Astrocyte (in vitro differentiated cells and primary cell): ENCODE data around the gene GNB1. TPM values are rescaled to one million over a fixed set of nuclear protein-coding genes. Genes with fewer than 3 reads are reported as not detected.

Source experiments
- DNase-seq: peaks from one replicate; pipeline ENCODE4 v3.0.0-alpha.2; 2010; ENCODE audit warnings: low read depth
- FAIRE-seq: peaks from 2 replicates; lab custom pipeline; 2011; peaks lifted over from hg19 to GRCh38; lab: Jason Lieb, UNC
- H2AFZ ChIP-seq: 2 replicates; pipeline ENCODE4 v1.6.0; 2012; ENCODE audit warnings: low read depth, low read length, inconsistent platforms
- H3K27ac ChIP-seq: 2 replicates; pipeline ENCODE4 v1.5.1; 2011; ENCODE audit warnings: low read depth, low read length, inconsistent platforms
- H3K27me3 ChIP-seq: 2 replicates; pipeline ENCODE4 v1.6.0; 2011; ENCODE audit warnings: low read length, inconsistent platforms; ENCODE audit not compliant: insufficient read depth
- H3K36me3 ChIP-seq: 2 replicates; pipeline ENCODE4 v1.5.1; 2011; ENCODE audit warnings: low read length, inconsistent platforms; ENCODE audit not compliant: insufficient read depth
- H3K4me1 ChIP-seq: 2 replicates; pipeline ENCODE4 v1.5.1; 2011; ENCODE audit warnings: low read length, inconsistent platforms; ENCODE audit not compliant: insufficient read depth
- H3K4me2 ChIP-seq: 2 replicates; pipeline ENCODE4 v1.6.0; 2012; ENCODE audit warnings: low read length, inconsistent platforms
- H3K4me3 ChIP-seq: 2 replicates; pipeline ENCODE4 v1.5.1; 2011; ENCODE audit warnings: low read depth, mild to moderate bottlenecking, low read length, inconsistent platforms; ENCODE audit not compliant: insufficient read depth
- H3K79me2 ChIP-seq: 2 replicates; pipeline ENCODE4 v1.6.0; 2012; ENCODE audit warnings: mild to moderate bottlenecking, low read length, inconsistent platforms; ENCODE audit not compliant: insufficient read depth
- H3K9ac ChIP-seq: 2 replicates; pipeline ENCODE4 v1.6.0; 2012; ENCODE audit warnings: mild to moderate bottlenecking, low read length, inconsistent platforms
- H3K9me3 ChIP-seq: 2 replicates; pipeline ENCODE4 v1.5.1; 2012; ENCODE audit warnings: low read depth, mild to moderate bottlenecking, low read length, inconsistent platforms; ENCODE audit not compliant: insufficient read depth
- H4K20me1 ChIP-seq: 2 replicates; pipeline ENCODE4 v1.6.0; 2012; ENCODE audit warnings: low read length, inconsistent platforms; ENCODE audit not compliant: insufficient read depth
- H3K27ac Mint-ChIP-seq: one replicate; pipeline ENCODE4 v1.8.0; 2021; ENCODE audit warnings: mild to moderate bottlenecking, mixed read lengths; ENCODE audit not compliant: unreplicated experiment
- H3K27me3 Mint-ChIP-seq: one replicate; pipeline ENCODE4 v1.8.0; 2021; ENCODE audit warnings: low read depth, mixed read lengths; ENCODE audit not compliant: unreplicated experiment
- H3K36me3 Mint-ChIP-seq: one replicate; pipeline ENCODE4 v1.8.0; 2021; ENCODE audit warnings: low read depth, mixed read lengths; ENCODE audit not compliant: unreplicated experiment
- H3K4me1 Mint-ChIP-seq: one replicate; pipeline ENCODE4 v1.8.0; 2021; ENCODE audit warnings: low read depth, mixed read lengths; ENCODE audit not compliant: unreplicated experiment
- H3K4me3 Mint-ChIP-seq: one replicate; pipeline ENCODE4 v1.8.0; 2021; ENCODE audit warnings: mild to moderate bottlenecking, moderate library complexity, mixed read lengths; ENCODE audit not compliant: unreplicated experiment
- H3K9me3 Mint-ChIP-seq: one replicate; pipeline ENCODE4 v1.8.0; 2021; ENCODE audit warnings: mild to moderate bottlenecking, mixed read lengths; ENCODE audit not compliant: unreplicated experiment
- EZH2 ChIP-seq: IDR thresholded peaks from 2 replicates; pipeline ENCODE4 v1.6.1; 2012; ENCODE audit warnings: mild to moderate bottlenecking, low read length, inconsistent platforms; ENCODE audit not compliant: insufficient read depth
- total RNA-seq: library from RNA; stranded (reverse); gene quantifications from 2 replicates; pipeline ENCODE4 v1.2.1, GENCODE V29; 2021
- TF ChIP-seq, protein P1 (sequence below): IDR thresholded peaks from 2 replicates; pipeline ENCODE4 v1.5.1; 2011; ENCODE audit warnings: low read depth, mild to moderate bottlenecking, inconsistent platforms, low read length, moderate library complexity; ENCODE audit not compliant: insufficient read depth

GNB1 gene
- total RNA-seq, 1 donor from 2014 or later: 602 TPM

DNA sequence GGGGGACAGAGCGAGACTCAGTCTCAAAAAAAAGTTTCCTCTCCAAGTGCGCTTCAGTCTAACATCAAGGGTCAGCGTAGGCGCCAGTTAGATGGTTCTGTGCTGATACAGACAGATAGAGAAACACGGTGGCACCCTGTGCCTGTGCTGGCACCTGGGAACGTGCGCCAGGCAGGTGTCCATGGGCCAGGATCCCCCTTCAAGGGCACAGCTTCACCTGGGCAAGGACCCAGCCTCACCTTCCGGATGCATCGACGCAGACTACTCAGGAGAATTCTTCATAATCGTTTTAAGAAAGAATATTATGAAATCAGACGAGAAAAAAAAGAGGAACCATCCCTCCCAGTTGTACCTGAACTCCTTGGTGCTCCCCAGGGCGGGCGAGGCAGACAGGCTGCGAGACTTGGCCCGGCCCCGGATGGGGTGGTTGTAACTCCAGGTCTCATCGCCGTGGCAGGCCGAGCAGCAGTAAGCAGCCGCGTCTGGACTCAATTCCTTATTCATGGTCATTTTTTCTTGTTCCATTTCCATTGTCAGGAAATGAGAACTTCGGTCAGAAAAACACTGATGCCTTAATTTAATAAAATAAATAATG lies 125.9 kb downstream of the GNB1 start:
- no peaks in the 10 kb centered on the region for H3K9me3 Mint-ChIP-seq
- TF ChIP-seq, protein P1, sequence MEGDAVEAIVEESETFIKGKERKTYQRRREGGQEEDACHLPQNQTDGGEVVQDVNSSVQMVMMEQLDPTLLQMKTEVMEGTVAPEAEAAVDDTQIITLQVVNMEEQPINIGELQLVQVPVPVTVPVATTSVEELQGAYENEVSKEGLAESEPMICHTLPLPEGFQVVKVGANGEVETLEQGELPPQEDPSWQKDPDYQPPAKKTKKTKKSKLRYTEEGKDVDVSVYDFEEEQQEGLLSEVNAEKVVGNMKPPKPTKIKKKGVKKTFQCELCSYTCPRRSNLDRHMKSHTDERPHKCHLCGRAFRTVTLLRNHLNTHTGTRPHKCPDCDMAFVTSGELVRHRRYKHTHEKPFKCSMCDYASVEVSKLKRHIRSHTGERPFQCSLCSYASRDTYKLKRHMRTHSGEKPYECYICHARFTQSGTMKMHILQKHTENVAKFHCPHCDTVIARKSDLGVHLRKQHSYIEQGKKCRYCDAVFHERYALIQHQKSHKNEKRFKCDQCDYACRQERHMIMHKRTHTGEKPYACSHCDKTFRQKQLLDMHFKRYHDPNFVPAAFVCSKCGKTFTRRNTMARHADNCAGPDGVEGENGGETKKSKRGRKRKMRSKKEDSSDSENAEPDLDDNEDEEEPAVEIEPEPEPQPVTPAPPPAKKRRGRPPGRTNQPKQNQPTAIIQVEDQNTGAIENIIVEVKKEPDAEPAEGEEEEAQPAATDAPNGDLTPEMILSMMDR: no peak
- no peak for TF ChIP-seq EZH2
- DNase-seq: no peak
- Histone ChIP-seq H3K27ac (no peak overlapping the region), H3K4me2 (no peak overlapping the region), H3K27me3 (no peaks in the 10 kb centered on the region), H3K9ac (no peak overlapping the region), H3K9me3 (no peaks in the 10 kb centered on the region), H3K4me1 (no peaks in the 10 kb centered on the region), H3K4me3 (no peak overlapping the region), H2AFZ (no peak overlapping the region), H3K79me2 (peaks cover 81% of the 10 kb centered on the region), H3K36me3 (peaks cover 3% of the 10 kb centered on the region), H4K20me1 (peaks cover 60% of the 10 kb centered on the region)
- H3K4me3 Mint-ChIP-seq: no peak overlapping the region
- no peak for FAIRE-seq
- peaks cover 16% of the 10 kb centered on the region for H3K36me3 Mint-ChIP-seq
- no peaks in the 10 kb centered on the region for H3K4me1 Mint-ChIP-seq
- no peaks in the 10 kb centered on the region for H3K27me3 Mint-ChIP-seq
- H3K27ac Mint-ChIP-seq: no peak overlapping the region

DNA sequence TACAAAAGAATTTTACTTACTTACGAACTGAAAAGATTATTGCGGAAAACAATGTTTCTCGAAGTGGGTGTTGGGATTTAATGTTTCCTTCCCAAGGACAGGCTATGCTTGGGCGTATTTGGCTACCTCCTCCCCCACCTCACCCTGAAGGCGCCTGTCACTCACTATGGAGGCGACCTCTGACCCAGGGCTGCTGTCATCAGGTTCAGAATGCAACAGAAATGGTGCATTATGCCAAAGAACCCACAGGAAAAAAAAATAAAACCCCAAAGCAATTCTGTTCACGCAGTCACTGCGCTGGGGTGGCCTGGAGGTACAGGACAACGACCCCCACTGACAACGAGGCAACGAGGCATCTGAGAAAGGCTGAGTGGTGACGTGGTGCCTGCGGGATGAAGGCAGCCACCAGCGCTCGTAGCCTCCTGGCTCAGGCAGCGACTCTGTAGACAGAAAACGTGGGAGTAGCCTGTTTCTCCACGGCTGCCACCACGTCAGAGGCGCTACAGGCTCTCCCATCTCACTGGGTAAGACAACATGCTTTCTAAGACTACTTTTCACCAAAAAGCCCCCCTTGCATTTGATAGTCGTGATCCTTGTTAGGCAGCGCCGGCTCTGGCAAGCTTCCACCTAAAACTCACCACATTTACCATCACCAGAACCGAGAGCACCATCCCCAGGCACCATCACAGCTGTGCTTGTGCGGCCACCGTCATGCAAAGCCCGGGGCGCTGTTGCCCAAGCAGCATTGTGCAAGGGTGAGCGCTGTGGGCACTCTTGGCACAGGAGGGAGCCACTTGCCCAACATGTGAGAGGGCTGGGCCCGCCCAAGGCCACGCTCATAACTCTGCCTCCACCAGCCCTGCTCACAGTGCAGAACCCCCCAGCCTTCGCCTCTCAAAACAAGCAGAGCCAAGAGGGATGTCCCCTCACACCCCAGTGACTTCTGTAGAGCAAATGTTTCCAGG lies 126.9 kb downstream of the GNB1 start:
- Mint-ChIP-seq H3K4me3 (no peak overlapping the region), H3K27ac (no peak overlapping the region), H3K36me3 (peaks cover 18% of the 10 kb centered on the region), H3K27me3 (no peaks in the 10 kb centered on the region), H3K9me3 (no peaks in the 10 kb centered on the region), H3K4me1 (no peaks in the 10 kb centered on the region)
- peaks cover 51% of the 10 kb centered on the region for H4K20me1 ChIP-seq
- no peak overlapping the region for H3K4me2 ChIP-seq
- DNase-seq: no peak
- TF ChIP-seq EZH2: no peak
- TF ChIP-seq, protein P1: no peak
- no peak for FAIRE-seq
- H3K27me3 ChIP-seq: no peaks in the 10 kb centered on the region
- no peak overlapping the region for H3K9ac ChIP-seq
- peaks cover 3% of the 10 kb centered on the region for H3K36me3 ChIP-seq
- H3K4me1 ChIP-seq: no peaks in the 10 kb centered on the region
- no peak overlapping the region for H3K4me3 ChIP-seq
- no peaks in the 10 kb centered on the region for H3K9me3 ChIP-seq
- no peak overlapping the region for H3K27ac ChIP-seq
- peaks cover 80% of the 10 kb centered on the region for H3K79me2 ChIP-seq
- H2AFZ ChIP-seq: no peak overlapping the region
